Activated naive CD4-positive, alpha-beta T cell (primary cell): ENCODE measurements around the gene CHST11.

Experiments used
- DNase-seq, 4 experiments: peaks; one replicate each; lab custom pipeline; 2025; lab: John Stamatoyannopoulos, UW

CHST11 gene

DNA sequence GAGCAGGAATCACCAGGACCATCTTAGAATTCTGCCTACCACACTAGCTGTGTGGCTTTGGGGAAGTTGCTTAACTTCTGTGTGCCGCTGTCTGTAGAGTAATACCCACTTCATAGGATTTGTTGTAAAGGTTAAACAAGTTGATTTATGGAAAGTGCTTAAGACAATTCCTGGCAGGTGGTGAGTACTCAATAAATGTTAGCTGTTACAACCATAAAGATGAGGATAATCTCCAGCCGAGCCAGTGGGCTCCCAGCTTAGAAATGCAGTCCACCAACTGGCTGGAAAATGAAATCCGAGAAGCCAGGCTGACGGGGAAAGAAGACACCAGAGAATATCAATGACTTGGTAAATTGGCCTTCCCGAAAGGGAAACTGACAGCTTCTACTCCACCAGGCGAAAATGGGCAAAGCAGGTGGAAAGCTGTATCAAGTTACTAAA is 173.5 kb downstream of the CHST11 start:
- DNase-seq: no peak

DNA sequence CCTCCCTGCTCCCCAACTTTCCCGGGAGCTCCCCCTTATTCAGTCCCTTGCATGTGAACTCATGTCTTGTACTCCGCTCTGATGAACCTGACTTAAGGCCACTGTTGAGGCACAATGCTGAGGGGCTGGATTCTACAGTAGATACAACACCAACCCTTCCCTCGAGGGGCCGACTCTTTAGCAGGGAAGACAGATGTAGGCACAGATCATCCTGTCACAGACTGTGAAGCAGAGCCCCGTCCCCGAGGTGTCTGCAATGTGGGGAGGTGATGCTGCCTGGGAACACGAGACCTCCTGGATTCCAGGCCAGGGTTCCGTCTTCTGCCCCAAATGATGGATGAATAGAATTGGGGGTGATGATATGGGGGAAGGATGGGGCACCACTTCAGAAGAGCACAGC is 175.1 kb downstream of the CHST11 start:
- no peak for DNase-seq

DNA sequence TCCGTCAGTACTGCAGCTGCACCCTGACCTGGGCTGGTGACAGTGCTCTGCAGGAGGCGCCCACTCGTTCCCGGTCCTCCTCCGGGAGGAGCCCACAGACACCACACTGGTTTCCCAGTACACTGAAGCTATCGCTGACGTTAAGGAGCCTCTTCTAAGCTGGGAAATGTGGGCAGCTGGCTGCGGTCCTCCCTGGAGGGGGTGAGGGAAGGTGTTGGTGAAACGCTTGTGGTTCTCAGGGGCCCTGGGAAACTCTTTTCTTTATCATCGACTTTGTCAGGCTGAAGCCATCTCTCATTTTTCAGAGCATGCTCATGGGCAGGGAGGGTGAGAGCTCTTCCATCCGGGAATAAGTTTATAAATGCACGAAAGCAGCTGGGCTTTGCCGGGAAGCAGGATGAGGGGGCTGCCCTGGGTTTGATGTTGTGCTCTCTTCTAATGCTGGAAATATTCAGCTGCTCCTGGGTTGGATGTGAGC is 176.0 kb downstream of the CHST11 start:
- DNase-seq: no peak

DNA sequence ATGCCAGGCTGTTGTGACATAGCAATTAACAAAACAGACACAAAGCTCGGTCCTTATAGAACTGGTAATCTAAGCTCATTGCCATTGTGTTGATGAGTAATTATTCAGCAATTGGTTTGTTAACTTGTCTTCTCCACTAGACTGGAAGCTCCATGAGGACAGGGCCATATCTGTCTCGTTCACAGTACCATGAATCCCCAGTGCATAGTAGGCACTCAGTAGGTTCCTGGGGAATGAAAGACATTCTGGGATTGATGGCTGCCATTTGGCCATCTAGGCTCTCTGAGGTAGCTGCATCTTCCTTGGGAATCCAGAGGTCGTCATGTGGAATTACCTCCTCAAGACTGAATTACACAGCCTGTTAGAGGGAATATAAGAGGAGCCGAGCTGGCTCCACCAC is 177.3 kb downstream of the CHST11 start:
- DNase-seq: no peak

DNA sequence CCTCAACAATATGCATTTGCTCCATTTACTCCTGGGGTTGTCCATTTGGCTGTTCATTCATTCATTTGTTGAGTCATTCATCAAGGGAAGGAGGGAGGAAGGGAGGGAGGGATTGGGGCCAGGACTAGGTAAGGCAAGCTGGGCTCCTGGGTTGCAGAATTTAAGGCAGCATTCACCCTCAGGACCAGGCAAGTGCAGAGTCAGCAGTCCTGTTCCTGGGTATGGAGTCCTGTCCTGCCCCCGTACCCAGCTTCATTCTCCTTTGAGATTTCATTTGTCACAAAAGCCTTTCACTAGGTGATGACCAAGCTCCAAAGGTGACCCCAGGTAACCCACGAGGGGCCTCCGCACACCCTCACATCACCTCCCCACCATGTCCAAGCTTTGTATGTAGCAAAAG is 178.1 kb downstream of the CHST11 start:
- DNase-seq: no peak

DNA sequence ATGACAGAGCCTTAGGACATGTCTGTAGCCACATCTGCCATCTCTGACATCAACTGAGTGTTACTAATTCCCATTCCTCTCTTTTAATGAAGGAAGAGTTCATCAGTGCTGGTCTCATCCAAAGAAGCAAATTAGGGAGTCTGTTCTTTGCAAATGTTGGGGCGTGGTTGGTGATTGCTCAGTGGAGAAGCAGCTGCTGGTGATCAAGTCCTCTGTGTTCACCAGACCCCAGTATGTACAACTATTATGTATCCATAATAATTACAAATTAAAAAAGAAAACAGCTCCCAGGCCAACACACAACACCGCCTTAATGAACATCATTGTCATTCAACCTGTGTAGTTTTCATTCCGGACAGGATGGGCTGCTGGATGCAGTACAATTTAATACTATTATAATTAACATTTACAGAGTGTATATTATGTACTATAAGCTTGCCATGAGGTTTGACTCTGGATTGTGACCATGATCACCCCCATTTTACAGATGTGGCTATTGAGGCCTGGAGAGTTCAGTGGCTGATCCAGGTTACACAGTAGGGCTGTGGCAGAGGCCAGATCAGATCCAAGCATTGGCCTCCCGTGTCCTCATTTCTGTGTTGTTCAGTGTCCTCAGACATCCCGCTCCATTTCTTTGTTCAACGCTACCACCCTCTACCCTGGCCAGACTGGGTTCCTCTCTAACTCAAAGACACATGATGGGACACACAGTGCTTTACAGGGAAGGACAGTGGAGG is 179.0 kb downstream of the CHST11 start:
- no peak for DNase-seq

DNA sequence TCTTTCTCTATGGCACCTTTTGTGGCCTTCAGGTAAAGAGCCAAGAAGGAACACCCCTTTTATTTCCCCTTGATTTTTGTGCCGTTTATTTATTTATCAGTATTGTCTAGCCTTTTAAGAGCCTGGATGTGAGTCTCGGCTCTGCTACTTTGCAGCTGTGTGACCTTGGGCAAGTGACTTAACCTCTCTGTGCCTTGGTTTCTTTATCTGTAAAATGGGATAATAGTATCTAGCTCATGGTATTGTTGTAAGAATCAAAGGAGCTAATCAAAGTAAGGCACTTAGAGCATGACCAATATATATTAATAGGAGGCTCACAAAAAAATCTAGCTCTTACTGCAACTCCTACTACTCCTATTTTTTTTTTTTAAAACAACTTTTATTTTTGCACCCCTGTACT is 179.7 kb downstream of the CHST11 start:
- no peak for DNase-seq

DNA sequence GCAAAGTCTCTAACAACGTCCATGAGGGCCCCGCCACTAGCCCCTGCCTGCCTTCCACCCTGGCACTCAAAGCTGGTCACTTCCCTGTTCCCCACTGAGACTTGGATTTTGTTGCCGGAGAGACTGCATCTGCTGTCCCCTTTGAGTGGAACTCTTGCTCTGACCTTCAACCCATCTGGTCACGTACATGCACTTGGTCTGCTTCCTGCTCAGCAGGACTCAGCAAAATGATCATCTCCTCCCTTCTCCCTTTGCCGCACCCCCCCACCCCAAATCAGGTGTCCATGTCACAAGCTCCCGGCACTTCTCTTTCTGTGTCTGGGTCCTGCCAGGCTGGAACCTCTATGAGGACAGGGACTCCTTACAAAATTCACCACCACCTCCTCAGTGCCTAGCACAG is 180.9 kb downstream of the CHST11 start:
- DNase-seq: no peak

DNA sequence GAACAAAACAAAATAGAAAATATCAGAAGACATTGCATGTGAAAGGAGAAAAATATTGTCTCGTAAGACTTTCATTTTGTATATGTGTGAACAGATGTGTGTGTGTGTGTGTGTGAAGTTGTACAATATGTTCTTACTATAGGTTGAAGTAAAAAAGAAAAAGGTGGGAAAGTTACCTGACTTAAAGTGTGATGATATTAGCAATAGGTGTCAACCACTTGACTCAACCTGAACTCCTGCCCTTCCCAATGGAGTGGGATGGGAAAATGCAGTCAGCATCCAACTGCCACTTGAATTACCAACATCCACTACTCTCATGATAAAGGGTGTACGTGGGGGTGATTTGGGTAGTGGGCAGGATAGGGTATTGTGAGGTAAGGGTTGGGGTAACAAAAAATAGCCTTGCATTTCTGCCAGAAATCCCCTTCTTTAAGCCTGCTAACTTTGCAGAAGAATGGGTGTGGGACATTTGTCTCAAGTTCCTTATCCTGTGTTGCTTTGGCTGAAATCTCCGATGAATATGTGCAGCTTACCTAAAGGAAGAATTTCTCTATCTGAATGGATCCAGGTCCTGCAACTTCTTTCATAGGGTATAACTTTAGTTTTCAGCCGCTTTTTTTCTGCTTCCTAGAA is 181.6 kb downstream of the CHST11 start:
- DNase-seq: no peak

DNA sequence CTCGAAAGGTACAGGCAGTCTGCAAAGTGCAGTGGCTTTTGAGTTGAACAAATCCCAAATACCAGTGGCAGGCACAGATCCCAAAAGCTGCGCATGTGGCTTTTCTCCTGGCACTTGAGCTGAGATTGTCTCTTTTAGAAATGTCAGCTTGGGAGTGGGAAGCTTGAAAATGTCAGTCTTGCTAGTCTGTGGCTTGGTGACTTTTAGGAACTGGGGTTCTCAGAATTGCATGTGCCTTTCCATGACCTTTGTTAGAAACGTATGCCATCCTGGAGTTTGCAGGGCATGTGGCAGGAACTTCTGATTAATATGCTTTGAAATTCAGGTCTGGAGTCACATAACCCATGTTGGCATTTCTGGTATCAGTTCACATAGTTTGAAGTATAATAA is 182.1 kb downstream of the CHST11 start:
- no peak for DNase-seq

DNA sequence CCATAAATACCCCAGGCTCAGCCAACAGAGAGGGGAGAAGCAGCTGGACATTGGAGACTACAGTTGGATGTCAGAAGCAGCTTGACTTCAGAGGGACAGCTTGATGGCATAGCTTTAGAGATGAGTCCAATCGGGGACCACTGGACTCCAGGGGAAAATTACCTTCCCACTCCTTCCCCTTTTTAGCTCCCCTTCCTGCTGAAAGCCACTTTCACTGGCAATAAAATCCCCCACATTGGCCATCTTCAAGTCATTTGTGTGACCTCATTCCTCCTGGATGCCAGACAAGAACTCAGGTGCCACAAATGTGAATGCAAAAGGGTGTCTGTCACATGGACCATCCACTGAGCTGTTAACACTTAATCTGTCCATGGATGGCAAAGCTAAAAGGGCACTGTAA is 184.2 kb downstream of the CHST11 start:
- no peak for DNase-seq

DNA sequence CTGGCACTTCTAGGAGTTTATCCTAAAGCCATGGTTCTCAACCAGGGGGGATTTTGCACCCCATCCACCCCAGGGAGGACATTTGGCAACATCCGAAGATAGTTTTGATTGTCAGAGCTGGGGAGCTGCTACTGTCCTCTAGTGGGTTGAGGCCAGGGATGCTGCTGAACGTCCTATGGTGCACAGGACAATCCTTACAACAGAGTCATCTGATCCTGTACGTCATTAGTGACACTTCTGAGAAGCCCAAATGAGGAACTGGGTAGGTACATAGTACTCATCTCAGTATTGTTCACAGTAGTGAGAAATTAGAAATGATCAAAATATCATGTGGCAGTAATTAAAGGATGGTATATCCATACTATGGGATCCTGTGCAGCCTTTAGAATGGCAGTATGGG is 185.1 kb downstream of the CHST11 start:
- no peak for DNase-seq

DNA sequence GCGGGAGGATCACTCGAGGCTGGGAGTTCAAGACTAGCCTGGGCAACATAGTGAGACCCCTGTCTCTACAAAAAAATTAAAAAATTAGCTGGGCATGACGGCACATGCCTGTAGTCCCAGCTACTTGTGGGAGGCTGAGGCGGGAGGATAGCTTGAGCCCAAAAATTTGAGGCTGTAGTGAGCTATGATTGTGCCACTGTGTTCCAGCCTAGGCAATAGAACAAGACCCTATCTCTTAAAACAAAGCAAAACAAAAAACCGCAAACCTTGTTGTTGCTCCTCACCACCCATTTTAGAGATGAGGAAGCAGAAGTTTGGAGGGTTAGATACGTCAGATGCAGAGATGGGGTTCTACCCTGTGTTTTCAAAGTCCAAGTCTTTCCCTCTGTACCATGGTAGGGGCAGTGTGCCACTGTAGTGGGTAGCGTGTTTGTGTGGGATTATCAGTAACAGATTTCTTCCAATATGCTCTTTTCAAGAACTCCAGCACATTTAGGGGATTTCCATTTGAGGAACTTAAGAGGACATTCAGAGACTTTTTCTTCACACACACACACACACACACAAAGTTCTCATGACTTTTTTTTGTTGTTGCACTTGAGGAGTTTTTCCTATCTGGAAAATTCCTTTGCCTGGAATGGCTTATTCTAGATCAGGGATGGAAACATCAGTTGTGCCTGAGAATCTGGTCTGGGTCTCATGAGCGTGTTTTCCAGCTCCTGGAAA is 186.5 kb downstream of the CHST11 start:
- DNase-seq: no peak

DNA sequence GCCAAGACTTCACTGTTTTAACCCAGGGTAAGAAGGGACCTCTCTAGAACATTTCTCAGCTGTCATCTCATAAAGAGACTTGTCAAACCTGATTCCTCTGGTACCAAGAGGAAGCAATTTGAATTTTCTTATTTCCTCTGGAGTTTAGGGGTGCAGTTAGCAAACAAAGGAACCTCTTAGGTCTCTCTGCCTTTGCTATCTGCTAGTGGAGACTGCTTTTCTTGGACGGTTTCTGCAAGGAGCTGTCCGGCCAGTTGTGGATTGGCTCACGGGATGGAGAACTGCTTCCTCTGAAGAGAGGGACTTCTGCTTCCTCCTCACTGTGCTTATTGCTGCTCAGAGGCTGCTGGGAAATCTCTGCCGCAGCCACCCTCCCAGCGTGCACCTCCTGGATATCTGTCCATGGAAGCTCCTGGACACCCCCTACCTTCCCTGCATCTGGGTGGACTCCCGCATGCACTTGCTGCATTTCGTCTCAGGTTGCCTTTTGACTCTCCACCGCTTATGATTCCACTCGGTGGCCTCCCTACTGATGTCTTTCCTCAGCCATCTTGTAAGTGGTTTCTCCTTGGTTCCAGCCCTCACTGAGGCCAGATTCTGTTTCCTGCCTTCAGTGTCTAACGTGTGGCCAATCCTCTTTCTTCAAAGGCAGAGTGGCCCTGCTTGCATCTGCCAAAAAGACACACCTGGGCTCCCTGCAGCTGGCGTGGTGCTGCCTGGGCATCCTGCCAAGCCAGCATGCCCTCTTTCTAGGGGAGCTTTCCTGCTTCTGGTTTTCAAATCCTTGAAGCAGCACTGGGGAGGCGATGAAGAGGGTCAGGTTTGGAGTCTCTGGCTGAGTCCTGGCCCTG is 187.3 kb downstream of the CHST11 start:
- no peak for DNase-seq

DNA sequence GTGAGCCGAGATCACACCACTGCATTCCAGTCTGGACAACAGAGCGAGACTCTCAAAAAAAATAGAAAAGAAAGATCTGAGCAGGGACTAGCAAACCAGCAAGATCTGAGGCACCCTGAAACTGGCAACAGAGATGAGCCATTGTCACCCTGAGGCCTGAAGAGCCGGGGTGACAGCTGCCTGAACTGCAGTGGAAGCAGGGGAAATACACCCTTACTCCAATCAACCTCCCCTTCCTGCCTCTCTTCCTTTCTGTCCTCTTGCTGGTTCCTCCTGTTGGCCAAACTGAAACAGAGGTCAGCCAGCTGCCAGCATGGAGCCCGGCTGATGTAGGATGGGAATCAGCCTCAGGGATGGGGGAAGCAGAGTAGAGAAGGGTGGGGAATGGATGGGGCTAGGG is 192.0 kb downstream of the CHST11 start:
- no peak for DNase-seq

DNA sequence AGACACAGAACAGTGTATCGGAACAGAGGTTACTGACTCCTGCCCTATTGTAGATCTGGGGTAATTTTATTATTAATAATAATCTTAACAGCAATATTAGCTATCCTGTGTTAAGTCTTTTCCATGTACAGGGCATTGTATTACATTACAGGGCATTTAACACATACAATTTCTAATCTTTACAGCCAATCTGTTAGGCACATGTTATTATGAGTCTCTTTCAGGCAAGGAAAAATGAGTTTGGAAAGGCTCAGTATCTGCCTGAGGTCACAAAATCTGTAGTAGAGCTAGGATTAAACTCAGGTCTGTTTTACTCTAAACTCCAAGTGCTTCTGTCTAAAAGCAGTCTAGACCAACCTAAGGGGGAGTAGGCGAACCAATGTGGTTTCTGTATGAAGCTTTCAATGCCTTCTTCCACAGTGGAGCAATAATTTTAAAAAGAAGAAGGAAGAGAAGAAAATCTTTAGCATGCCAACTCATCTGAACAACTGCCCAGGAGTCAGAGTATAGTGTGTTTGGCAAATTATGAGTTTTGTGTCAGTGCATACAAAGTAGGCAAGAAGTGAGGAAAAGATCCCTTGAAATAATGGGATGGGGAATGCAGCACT is 192.6 kb downstream of the CHST11 start:
- no peak for DNase-seq

DNA sequence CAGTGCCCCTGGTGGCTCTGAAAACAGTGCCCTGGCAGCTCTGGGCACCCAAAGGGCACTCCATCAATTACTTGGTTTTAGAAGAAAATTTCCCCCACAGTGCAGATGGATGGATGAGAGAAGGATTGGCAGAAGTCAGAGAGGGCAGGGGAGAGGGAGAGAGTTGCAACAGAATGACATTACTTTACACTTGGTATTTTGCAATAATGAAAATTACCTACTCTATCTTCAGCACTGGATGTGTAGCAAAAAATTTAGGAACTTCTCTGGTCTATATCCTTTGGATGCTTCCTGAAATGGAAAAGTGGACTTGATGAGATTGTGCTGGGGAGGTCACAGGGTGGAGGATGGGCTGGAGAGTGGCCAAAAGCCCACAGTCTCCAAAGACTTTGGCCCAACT is 193.2 kb downstream of the CHST11 start:
- DNase-seq: no peak

DNA sequence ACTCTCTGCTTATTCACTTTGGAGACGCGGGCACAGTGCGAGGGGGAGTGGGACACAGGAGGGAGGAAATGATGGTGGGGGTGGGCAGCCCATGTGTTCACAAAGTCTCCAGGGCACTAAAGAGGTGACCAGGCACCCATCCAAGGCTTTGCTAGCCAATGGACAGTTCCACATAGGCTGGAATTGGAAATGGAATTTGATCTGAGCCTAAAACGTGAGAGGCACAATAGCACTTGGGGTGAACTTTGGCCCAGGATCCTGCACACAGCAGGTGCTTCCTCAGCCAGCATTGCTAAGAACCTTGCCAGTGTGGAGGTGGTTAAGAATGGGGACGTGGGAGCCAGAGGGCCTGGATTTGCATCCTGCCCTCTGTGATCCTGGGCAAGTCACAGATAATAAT is 193.8 kb downstream of the CHST11 start:
- DNase-seq: no peak

DNA sequence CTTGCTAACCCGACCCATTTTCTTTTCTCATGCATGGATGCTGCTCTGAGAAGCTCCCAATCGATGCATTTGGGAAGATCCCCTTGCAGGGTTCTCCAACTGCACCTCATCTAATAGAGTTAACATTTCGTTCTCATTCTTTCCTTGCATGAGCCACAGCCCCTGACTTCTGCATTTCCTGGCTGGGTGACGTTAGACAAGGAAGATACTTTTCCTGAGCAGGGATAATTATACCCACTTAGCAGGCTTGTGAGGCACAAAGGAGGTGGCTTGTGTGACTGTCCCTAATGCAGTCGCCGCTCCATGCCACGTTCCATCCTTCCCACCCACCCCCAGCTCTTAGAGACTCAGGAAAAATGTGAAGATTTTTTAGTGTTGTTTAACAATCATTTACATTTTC is 195.1 kb downstream of the CHST11 start:
- DNase-seq: no peak

DNA sequence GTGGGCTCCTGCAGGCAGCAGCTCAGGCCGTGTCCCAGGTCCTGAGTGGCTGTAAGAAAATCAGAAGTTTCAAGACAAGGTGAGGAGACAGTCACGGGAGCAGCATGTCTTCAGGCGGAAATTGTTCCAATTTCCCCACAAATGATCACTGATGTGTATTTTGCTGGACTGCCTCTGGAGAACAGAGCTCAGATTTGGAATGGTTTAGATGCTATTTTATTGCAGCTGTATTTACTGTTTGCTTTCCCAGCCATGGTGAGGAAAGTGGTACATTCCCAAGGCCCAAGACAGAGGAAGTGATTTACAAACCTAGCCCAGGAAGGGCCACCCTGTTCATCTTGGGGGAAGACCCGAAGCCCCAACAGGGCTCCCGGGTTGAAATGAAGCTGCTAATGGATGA is 195.6 kb downstream of the CHST11 start:
- DNase-seq: no peak

DNA sequence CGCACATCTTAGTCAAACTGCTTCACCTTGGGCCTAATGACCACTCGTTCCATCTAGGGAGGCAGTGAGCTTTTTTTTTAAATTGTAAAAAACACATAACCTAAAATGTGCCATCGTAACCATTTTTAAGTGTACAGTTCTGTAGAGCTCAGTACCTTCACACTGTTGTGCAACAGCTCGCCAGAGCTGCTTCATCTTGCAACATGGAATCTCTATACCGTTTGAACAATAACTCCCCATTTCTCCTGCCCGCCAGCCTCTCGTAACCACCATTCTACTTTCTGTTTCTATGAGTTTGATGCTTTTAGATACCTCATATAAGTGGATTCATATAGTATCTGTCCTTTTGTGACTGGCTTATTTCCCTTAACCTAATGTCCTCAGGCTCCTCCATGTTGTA is 196.2 kb downstream of the CHST11 start:
- no peak for DNase-seq
